Panc1 (cell line): ENCODE results near the gene ZNF12.

Source experiments
- TCF7L2 ChIP-seq: IDR thresholded peaks from 2 replicates; pipeline ENCODE4 v1.6.1; 2011; ENCODE audit warnings: mild to moderate bottlenecking, low read depth, low read length, inconsistent platforms
- TF ChIP-seq, protein P1 (sequence below): fragments of 450-650 bp; IDR thresholded peaks from 2 replicates; pipeline ENCODE4 v1.5.1; 2017; ENCODE audit warnings: mild to moderate bottlenecking

DNA sequence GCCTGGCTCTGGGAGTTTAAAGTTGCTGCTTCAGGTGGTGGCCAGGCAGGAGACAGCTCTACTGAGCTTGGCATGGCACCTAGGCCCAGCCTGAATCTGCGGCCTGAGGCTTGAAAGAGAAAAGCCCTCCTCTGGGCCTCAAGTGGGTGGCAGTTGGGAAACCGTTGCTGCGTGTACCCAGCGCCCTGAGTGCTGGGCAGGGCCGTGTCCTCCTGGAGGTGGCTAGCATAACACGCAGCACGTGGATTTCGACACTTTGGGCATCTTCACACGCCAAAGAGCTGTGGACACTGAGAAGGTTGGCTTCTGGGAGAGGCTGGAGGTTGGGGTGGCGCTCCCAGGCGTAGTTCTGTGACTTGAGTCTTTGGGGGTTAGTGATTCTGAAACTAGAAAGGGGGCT, 67.1 kb downstream of the ZNF12 start:
- TF ChIP-seq, protein P1, sequence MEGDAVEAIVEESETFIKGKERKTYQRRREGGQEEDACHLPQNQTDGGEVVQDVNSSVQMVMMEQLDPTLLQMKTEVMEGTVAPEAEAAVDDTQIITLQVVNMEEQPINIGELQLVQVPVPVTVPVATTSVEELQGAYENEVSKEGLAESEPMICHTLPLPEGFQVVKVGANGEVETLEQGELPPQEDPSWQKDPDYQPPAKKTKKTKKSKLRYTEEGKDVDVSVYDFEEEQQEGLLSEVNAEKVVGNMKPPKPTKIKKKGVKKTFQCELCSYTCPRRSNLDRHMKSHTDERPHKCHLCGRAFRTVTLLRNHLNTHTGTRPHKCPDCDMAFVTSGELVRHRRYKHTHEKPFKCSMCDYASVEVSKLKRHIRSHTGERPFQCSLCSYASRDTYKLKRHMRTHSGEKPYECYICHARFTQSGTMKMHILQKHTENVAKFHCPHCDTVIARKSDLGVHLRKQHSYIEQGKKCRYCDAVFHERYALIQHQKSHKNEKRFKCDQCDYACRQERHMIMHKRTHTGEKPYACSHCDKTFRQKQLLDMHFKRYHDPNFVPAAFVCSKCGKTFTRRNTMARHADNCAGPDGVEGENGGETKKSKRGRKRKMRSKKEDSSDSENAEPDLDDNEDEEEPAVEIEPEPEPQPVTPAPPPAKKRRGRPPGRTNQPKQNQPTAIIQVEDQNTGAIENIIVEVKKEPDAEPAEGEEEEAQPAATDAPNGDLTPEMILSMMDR = no peak
- no peak for TF ChIP-seq TCF7L2
